GM11168 (cell line): ENCODE results near the gene LRP1B.

Experiments
- in situ Hi-C: fragments of 300-500 bp; cut with MboI; formaldehyde crosslinking; loops from one replicate; pipeline ENCODE4 v1.12.0; 2022; ENCODE audit warnings: low sequenced_read_pairs; ENCODE audit not compliant: unreplicated experiment

Gene LRP1B

GRCh38 chr2:141710589-141711239 lies 420.1 kb downstream of the LRP1B start:
- in situ Hi-C loops = no loop called here

GRCh38 chr2:141709756-141710155 lies 421.1 kb downstream of the LRP1B start:
- in situ Hi-C loops = no loop called here

GRCh38 chr2:141707486-141707885 lies 423.3 kb downstream of the LRP1B start:
- in situ Hi-C loops = no loop called here

- in situ Hi-C loops = no loop called here
Observed at GRCh38 chr2:141704541-141704940, 426.3 kb downstream of the LRP1B start.

GRCh38 chr2:141703501-141703900 lies 427.3 kb downstream of the LRP1B start:
- in situ Hi-C loops = no loop called here

- in situ Hi-C loops = no loop called here
Observed at GRCh38 chr2:141701618-141702017, 429.2 kb downstream of the LRP1B start.

GRCh38 chr2:141699573-141699972 lies 431.2 kb downstream of the LRP1B start:
- in situ Hi-C loops = no loop called here

GRCh38 chr2:141698500-141698899 lies 432.3 kb downstream of the LRP1B start:
- in situ Hi-C loops = no loop called here

- in situ Hi-C loops = no loop called here
Observed at GRCh38 chr2:141697035-141697434, 433.8 kb downstream of the LRP1B start.

GRCh38 chr2:141694180-141694579 lies 436.6 kb downstream of the LRP1B start:
- in situ Hi-C loops = no loop called here

- in situ Hi-C loops = no loop called here
Observed at GRCh38 chr2:141692829-141693228, 438.0 kb downstream of the LRP1B start.

- in situ Hi-C loops = no loop called here
Observed at GRCh38 chr2:141676139-141676538, 454.7 kb downstream of the LRP1B start.

- in situ Hi-C loops = no loop called here
Observed at GRCh38 chr2:141666191-141666590, 464.6 kb downstream of the LRP1B start.

- in situ Hi-C loops = no loop called here
Observed at GRCh38 chr2:141660232-141660631, 470.6 kb downstream of the LRP1B start.

GRCh38 chr2:141654311-141654710 lies 476.5 kb downstream of the LRP1B start:
- in situ Hi-C loops = no loop called here

GRCh38 chr2:141653184-141653583 lies 477.6 kb downstream of the LRP1B start:
- in situ Hi-C loops = no loop called here

- in situ Hi-C loops = no loop called here
Observed at GRCh38 chr2:141652308-141652707, 478.5 kb downstream of the LRP1B start.

GRCh38 chr2:141647353-141647752 lies 483.5 kb downstream of the LRP1B start:
- in situ Hi-C loops = no loop called here

- in situ Hi-C loops = no loop called here
Observed at GRCh38 chr2:141641462-141641861, 489.4 kb downstream of the LRP1B start.

- in situ Hi-C loops = no loop called here
Observed at GRCh38 chr2:141639809-141640208, 491.0 kb downstream of the LRP1B start.

- in situ Hi-C loops = no loop called here
Observed at GRCh38 chr2:141633132-141633531, 497.7 kb downstream of the LRP1B start.

- in situ Hi-C loops = no loop called here
Observed at GRCh38 chr2:141630407-141630930, 500.3 kb downstream of the LRP1B start.
